GM13976 (cell line): ENCODE data around the gene TTYH1.

Experiments
- DNase-seq: peaks from one replicate; pipeline ENCODE4 v3.0.0; 2012; ENCODE audit warnings: low spot score
- CTCF ChIP-seq: IDR thresholded peaks from 2 replicates; pipeline ENCODE4 v1.5.1; 2012; ENCODE audit warnings: borderline replicate concordance, mild to moderate bottlenecking; ENCODE audit not compliant: insufficient read depth; ENCODE audit errors: extremely low read depth, missing control alignments, control extremely low read depth
- in situ Hi-C: fragments of 300-500 bp; cut with MboI; formaldehyde crosslinking; loops from one replicate; pipeline ENCODE4 v1.12.0; 2022; ENCODE audit warnings: low sequenced_read_pairs, mixed read lengths, inconsistent platforms; ENCODE audit not compliant: unreplicated experiment

The TTYH1 gene

GRCh38 chr19:54461613-54462012 is 46.3 kb downstream of the TTYH1 start:
- no peak for DNase-seq
- in situ Hi-C loops: no loop called here
- TF ChIP-seq CTCF: no peak

- in situ Hi-C loops: no loop called here
- no peak for DNase-seq
- TF ChIP-seq CTCF: no peak
Measured at GRCh38 chr19:54462047-54462654, 46.9 kb downstream of the TTYH1 start.

DNA sequence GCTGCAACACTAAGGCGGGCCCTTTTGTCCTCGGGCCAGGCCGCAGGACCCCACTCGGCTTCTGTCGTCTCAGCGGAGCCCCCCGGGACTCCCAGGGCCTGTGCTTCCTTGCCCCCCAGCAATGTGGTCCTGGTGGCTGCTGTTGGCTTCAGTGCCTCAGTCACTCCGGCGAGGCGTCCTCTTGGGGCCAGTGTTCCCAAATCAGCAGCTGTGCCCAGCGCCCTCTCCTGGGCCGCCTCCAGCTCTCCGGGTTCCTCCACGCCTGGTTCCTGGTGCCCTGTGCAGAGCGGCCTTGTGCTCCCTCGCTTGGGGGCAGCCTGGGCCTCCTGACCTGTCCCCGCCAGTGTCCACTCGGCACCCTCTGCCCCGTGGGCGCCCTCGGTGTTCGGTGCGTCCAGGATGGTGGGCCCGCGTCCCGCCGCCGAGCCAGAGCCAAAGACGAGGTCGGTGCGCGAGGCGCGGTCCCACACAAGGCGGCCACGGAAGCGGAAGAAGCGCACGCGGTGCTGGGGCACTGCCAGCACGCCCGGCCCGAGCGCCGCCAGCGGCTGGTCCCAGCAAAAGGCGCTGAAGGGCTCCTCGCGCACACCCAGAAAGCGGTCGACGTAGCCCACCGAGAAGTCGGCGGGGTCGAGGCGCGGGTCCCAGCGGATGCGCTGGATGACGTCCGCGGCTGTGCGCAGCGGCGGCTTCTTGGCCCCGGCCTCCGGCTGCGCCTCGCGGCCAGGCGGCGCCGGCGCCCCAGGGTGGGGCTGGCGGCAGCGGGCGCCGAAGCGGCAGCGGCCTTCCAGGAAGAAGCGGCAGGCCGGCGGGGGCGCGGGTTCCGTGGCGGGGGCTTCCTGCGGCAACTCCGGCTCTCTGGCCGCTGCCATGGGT is 47.6 kb downstream of the TTYH1 start:
- DNase-seq: peak; percentile 54
- in situ Hi-C loops: no loop called here
- peak; percentile 26 for TF ChIP-seq CTCF

DNA sequence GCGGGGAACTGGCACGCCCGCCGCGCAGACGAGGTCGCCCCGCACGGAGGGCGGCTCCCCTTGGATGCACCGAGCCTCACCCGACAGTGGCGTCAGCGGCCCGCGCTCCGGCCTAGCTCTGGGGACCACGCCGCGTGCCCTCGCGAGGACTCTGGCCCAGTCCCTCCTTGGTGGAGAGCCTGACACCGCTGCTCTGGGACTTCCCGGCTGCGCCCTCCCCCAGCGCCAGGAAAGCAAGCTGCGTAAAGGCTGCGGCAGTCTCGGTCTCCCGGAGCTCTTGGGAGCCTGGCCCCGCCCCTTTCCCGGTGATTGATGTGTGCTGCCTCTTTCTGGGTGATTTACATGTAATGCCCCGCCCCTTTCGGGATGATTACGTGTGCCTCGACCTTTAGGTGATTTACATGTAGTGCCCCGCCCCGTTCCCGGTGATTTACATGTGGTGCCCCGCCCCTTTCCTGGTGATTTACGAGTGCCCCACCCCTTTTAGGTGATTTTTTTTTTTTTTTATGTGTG is 48.3 kb downstream of the TTYH1 start, which contains the start of gene LENG9:
TSS of gene LENG9 (minus strand) at position 248 of the 513 bp plus-strand sequence. CDS start 252 bp downstream, outside the sequence.
- DNase-seq: peak; percentile 93
- in situ Hi-C loops: no loop called here
- no peak for TF ChIP-seq CTCF

- TF ChIP-seq CTCF: no peak
- in situ Hi-C loops: no loop called here
- peak; percentile 87 for DNase-seq
Measured at GRCh38 chr19:54464044-54464629, 48.9 kb downstream of the TTYH1 start.

DNA sequence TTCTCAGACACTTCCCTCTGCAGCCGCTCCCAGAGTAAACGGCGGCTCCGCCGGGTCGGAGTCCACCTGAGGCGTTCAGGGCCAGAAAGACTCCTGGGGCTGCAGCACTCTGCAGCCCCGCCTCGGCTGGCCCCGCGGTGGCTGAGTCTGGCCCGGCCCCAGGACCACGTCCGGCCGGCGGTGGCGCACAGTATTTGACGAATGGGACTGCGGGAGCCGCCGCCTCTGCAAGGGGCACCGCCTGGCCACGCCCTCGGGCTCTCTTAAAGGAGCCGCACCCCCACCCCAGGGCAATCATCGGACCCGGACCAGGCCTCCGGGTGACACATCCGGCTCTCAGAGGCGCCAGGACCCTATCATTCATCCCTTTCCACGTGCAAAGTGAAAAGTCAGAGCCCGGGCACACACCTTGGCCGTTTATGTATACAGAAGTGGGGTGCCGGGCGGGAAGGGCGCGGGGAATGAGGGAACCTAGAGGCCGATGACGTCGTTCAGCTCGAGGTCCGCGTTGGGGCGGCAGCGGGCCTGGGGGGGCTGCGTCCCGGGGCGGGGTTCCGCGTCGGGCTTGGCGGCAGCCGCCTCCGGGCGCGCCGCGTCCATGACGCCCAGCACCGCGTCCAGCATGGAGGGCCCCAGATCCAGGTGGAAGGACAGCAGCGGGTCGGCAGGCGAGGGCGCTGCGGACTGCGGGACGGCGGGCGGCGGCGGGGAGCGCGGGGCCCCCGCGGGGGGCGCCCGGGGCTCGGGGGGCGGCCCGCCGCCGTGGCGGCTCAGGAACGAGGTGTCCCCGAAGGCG is 49.6 kb downstream of the TTYH1 start:
- no peak for TF ChIP-seq CTCF
- in situ Hi-C loops: no loop called here
- peak; percentile 92 for DNase-seq
